K562 (cell line): ENCODE data around the gene CLSTN2. TPM values are rescaled to one million over a fixed set of nuclear protein-coding genes. Genes with fewer than 3 reads are reported as not detected.

Source experiments
- ATAC-seq: fragments of 200-7000 bp; cut with Tn5 transposase; 3 replicates; pipeline ENCODE4 v1.9.1; 2020; ENCODE audit warnings: moderate library complexity
- BruUV-seq: library from RNA; stranded (reverse); fragments of 400-500 nt; replicated peaks from 2 replicates; lab custom pipeline; 2021; lab: Mats Ljungman, UMichigan
- CTCF ChIA-PET: fragments of 300-600 bp; formaldehyde crosslinking; extraction: SDS; loops from one replicate; lab custom pipeline; 2021; ENCODE audit warnings: low intra/inter-chr PET ratio; lab: Yijun Ruan, JAX
- POLR2A ChIA-PET: fragments of 300-600, 350-650 bp; sonication (Branson Sonifier 250); formaldehyde crosslinking; extraction: SDS; loops from one replicate; lab custom pipeline; 2021; ENCODE audit warnings: antibody characterized with exemption, inconsistent platforms; lab: Yijun Ruan, JAX
- DNase-seq, 4 experiments: peaks; one replicate each; pipeline versions ENCODE4 v3.0.0 to v3.0.0-alpha.2; 2011 to 2018; ENCODE audit warnings: low spot score in 3 of 4, mixed read lengths in 3 of 4; ENCODE audit errors: extremely low read depth in 1 of 4
- FAIRE-seq: peaks from 2 replicates; lab custom pipeline; 2011; peaks lifted over from hg19 to GRCh38; lab: Jason Lieb, UNC
- H2AFZ ChIP-seq: 2 replicates; pipeline ENCODE4 v1.6.0; 2011; ENCODE audit warnings: low read depth, low read length, control low read depth, inconsistent platforms
- H3K27ac ChIP-seq: fragments of 200-600 bp; 3 replicates; pipeline ENCODE4 v1.8.0; 2011; ENCODE audit warnings: low read depth, mild to moderate bottlenecking, control low read depth, inconsistent platforms, low read length, moderate library complexity, mixed read lengths; ENCODE audit errors: extremely low read depth
- H3K27me3 ChIP-seq, 2 experiments: fragments of 300-600 bp in 1 of 2; 2 replicates in 1 of 2; 3 replicates in 1 of 2; pipeline versions ENCODE4 v1.6.0 to v1.8.0; 2011; ENCODE audit warnings: inconsistent platforms in 2 of 2, low read length in 2 of 2, mild to moderate bottlenecking in 1 of 2, mixed read lengths in 1 of 2, moderate library complexity in 1 of 2; ENCODE audit not compliant: control insufficient read depth in 2 of 2, insufficient read depth in 2 of 2
- H3K36me3 ChIP-seq: fragments of 300-600 bp; 3 replicates; pipeline ENCODE4 v1.8.0; 2011; ENCODE audit warnings: mild to moderate bottlenecking, low read length, inconsistent platforms; ENCODE audit not compliant: control insufficient read depth, insufficient read depth
- H3K4me1 ChIP-seq, 2 experiments: fragments of 200-600 bp in 1 of 2; replicated peaks in 1 of 2; 2 replicates in 1 of 2; 3 replicates in 1 of 2; pipeline versions ENCODE4 v1.5.1 to v1.8.0; 2011; ENCODE audit warnings: inconsistent platforms in 2 of 2, low read length in 2 of 2, mild to moderate bottlenecking in 1 of 2, mixed read lengths in 1 of 2, moderate library complexity in 1 of 2; ENCODE audit not compliant: control insufficient read depth in 2 of 2, insufficient read depth in 2 of 2
- H3K4me2 ChIP-seq: 2 replicates; pipeline ENCODE4 v1.6.1; 2011; ENCODE audit warnings: low read length, control low read depth, inconsistent platforms, mixed read lengths; ENCODE audit not compliant: insufficient read depth
- H3K4me3 ChIP-seq: fragments of 200-600 bp; sonication (generic), shearing (Covaris generic); 2 replicates; pipeline ENCODE4 v1.5.1; 2016; ENCODE audit warnings: control low read depth, inconsistent platforms
- H3K79me2 ChIP-seq: fragments of 200-600 bp; 3 replicates; pipeline ENCODE4 v1.8.0; 2011; ENCODE audit warnings: low read length, inconsistent platforms; ENCODE audit not compliant: control insufficient read depth, insufficient read depth
- H3K9ac ChIP-seq, 2 experiments: 2 replicates each; pipeline versions ENCODE4 v1.6.0 to v1.6.1; 2011; ENCODE audit warnings: low read depth in 2 of 2, low read length in 2 of 2, control low read depth in 1 of 2, inconsistent platforms in 1 of 2, mild to moderate bottlenecking in 1 of 2, mixed read lengths in 1 of 2; ENCODE audit not compliant: insufficient read depth in 1 of 2
- H3K9me1 ChIP-seq: one replicate; pipeline ENCODE4 v1.6.0; 2011; ENCODE audit warnings: inconsistent platforms, mild to moderate bottlenecking, low read length, moderate library complexity; ENCODE audit not compliant: control insufficient read depth, insufficient read depth
- H3K9me3 ChIP-seq: replicated peaks from 2 replicates; pipeline ENCODE4 v1.5.1; 2011; ENCODE audit warnings: low read depth, low read length, inconsistent platforms; ENCODE audit not compliant: control insufficient read depth, insufficient read depth
- H4K20me1 ChIP-seq: replicated peaks from 2 replicates; pipeline ENCODE4 v1.6.1; 2011; ENCODE audit warnings: low read length, inconsistent platforms, mixed read lengths; ENCODE audit not compliant: control insufficient read depth, insufficient read depth
- RFX1 ChIP-seq: fragments of 450-650 bp; IDR thresholded peaks from 2 replicates; pipeline ENCODE4 v1.6.1; 2016; ENCODE audit warnings: mild to moderate bottlenecking, moderate library complexity
- SRSF9 ChIP-seq: fragments of 200-400 bp; formaldehyde crosslinking; IDR thresholded peaks from 2 replicates; pipeline ENCODE4 v1.6.1; 2017; ENCODE audit warnings: low read depth, low read length, borderline replicate concordance
- ZFPM2 ChIP-seq: fragments of 250-450 bp; sonication (Bioruptor Pico); IDR thresholded peaks from 2 replicates; pipeline ENCODE4 v1.5.1; 2022; ENCODE audit warnings: mild to moderate bottlenecking
- WGBS: fragments of 100-300 bp; shearing (Covaris generic); methylation state at CpG from one replicate; pipeline ENCODE4 v1.1.6; 2016; ENCODE audit warnings: low coverage, mixed read lengths; ENCODE audit not compliant: insufficient coverage; ENCODE audit errors: missing lambda C conversion rate; 5-methylcytosine and 5-hydroxymethylcytosine counted together
- in situ Hi-C: fragments of 300-500 bp; cut with MboI; formaldehyde crosslinking; loops from 4 replicates; pipeline ENCODE4 v1.15.0; 2018; ENCODE audit warnings: inconsistent platforms, mixed read lengths
- intact Hi-C: fragments of 100-400 bp; cut with micrococcal nuclease; formaldehyde crosslinking; loops from 2 replicates; pipeline ENCODE4 v1.14.2; 2022
- polyA plus RNA-seq, 8 experiments: library from polyadenylated mRNA; depleted of rRNA in 4 of 8; stranded (reverse) in 5 of 8; unstranded in 3 of 8; fragments of >200 nt; fragmentation: Nextera tagmentation in 2 of 8; fragmentation: Illumina TruSeq in 1 of 8; extraction: Ambion mirVana in 2 of 8; extraction: Trizol in 1 of 8; gene quantifications; 2 replicates each; pipeline versions ENCODE4 v1.2.1 to v1.2.3, GENCODE V29; 2011 to 2014; ENCODE audit warnings: inconsistent platforms in 1 of 8, missing spikeins in 1 of 8
- total RNA-seq, 7 experiments: library from RNA; depleted of rRNA in 6 of 7; stranded (reverse); fragments of >200 nt in 6 of 7; fragmentation: Illumina TruSeq in 2 of 7; extraction: Trizol in 2 of 7; gene quantifications; 2 replicates each; pipeline versions ENCODE4 v1.2.1 to v1.2.3, GENCODE V29; 2011 to 2021; ENCODE audit warnings: low replicate concordance in 1 of 7
- TF ChIP-seq, protein P1 (sequence below): fragments of 250-450 bp; sonication (Bioruptor Pico); IDR thresholded peaks from 2 replicates; pipeline ENCODE4 v1.5.1; 2021; ENCODE audit warnings: mild to moderate bottlenecking
- TF ChIP-seq, protein P2 (sequence below), 2 experiments: fragments of 450-650 bp; formaldehyde crosslinking in 1 of 2; IDR thresholded peaks; 2 replicates each; pipeline versions ENCODE4 v1.4.0 to v1.6.1; 2014 to 2020; ENCODE audit warnings: mild to moderate bottlenecking in 2 of 2, borderline replicate concordance in 1 of 2, low read depth in 1 of 2

Gene CLSTN2
- total and polyA plus RNA-seq, 9 of the 15 experiments (the other 6 are each of a cell fraction or from before 2014, with no cell fraction given), result 0.02 to 0.04 (median 0.04) TPM; not detected in 6

DNA sequence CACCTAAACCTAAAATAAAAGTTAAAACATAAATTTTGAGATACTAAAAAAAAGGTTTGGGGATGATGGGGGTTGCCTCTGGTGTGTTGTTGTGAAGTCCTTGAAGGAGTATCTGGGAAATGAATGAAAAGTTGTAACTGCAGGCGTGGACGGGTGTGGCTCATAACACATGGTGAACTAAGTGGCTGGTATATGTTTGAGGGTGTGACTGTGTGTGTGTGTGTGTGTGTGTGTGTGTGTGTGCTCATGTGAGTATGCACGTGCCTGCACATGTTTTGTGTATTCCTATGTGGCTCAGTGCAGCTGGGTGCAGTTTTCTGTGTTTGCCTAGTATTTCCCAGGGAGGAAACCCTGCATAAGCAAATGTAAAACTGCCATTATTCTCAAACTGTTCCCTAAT is 513.0 kb downstream of the CLSTN2 start (continued):
- TF ChIP-seq, protein P1, sequence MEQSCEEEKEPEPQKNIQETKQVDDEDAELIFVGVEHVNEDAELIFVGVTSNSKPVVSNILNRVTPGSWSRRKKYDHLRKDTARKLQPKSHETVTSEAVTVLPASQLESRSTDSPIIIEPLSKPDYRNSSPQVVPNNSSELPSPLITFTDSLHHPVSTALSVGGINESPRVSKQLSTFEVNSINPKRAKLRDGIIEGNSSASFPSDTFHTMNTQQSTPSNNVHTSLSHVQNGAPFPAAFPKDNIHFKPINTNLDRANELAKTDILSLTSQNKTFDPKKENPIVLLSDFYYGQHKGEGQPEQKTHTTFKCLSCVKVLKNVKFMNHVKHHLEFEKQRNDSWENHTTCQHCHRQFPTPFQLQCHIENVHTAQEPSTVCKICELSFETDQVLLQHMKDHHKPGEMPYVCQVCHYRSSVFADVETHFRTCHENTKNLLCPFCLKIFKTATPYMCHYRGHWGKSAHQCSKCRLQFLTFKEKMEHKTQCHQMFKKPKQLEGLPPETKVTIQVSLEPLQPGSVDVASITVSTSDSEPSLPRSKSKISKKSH (CRISPR knock-in tag), result no peak
- no peak for TF ChIP-seq SRSF9

DNA sequence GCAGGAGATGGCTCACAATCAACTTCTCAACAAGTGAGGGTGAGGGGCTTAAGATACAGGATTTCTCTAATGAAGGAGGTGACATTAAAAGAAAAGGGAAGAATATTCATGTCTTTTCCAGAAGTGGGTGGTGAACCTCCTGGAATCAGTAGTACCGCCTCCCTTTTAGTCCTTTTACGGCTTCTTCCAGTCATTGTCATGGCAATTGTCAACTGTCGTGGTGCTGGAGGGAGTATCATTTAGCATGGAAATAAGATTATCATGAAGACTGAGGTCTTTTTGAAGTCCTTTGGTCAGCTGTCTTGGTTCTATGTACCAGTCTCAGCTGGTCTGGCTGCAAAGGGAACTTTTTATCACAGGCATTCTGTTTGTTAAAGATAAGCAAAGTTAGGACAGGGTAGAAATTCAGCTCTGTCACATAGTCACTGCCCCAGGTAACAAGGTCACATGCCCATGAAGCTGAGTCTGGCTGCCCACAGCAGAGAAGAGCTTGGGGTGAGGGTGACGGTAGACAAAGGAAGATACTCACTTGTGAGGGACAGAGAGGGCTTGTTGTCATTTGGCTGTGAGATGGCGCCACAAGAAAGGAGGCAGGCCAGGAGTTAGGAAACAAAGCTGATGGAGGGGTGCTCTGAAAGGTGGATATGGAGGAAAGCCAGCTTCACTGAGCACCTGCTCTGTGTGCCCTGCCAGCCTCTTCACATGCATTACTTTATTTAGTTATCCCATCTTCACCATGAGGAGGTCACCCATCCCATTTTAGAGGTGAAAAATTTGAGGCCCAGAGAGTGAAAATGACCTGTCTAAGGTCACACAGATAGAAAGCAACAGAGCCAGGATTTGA is 514.6 kb downstream of the CLSTN2 start:
- FAIRE-seq (no peak), DNase-seq (no peak), ATAC-seq (no peak)
- Histone ChIP-seq H3K4me2 (no peak overlapping the region), H3K4me3 (no peak overlapping the region), H3K27ac (no peak overlapping the region), H4K20me1 (no peaks in the 10 kb centered on the region; the same call in 1 of the 2 replicates), H3K9me1 (no peaks in the 10 kb centered on the region), H3K79me2 (no peaks in the 10 kb centered on the region), H3K9me3 (no peaks in the 10 kb centered on the region), H3K36me3 (no peaks in the 10 kb centered on the region), H2AFZ (no peak overlapping the region), H3K27me3 (no peaks in the 10 kb centered on the region; a peak in 1 of 5 replicates), H3K9ac (no peak overlapping the region), H3K4me1 (no peaks in the 10 kb centered on the region)
- in situ Hi-C loops, result no loop called here
- no TSS peak for BruUV-seq
- 4% methylated on average over 5 of the region's 5 CpGs for whole genome bisulfite sequencing
- TF ChIP-seq, protein P2, sequence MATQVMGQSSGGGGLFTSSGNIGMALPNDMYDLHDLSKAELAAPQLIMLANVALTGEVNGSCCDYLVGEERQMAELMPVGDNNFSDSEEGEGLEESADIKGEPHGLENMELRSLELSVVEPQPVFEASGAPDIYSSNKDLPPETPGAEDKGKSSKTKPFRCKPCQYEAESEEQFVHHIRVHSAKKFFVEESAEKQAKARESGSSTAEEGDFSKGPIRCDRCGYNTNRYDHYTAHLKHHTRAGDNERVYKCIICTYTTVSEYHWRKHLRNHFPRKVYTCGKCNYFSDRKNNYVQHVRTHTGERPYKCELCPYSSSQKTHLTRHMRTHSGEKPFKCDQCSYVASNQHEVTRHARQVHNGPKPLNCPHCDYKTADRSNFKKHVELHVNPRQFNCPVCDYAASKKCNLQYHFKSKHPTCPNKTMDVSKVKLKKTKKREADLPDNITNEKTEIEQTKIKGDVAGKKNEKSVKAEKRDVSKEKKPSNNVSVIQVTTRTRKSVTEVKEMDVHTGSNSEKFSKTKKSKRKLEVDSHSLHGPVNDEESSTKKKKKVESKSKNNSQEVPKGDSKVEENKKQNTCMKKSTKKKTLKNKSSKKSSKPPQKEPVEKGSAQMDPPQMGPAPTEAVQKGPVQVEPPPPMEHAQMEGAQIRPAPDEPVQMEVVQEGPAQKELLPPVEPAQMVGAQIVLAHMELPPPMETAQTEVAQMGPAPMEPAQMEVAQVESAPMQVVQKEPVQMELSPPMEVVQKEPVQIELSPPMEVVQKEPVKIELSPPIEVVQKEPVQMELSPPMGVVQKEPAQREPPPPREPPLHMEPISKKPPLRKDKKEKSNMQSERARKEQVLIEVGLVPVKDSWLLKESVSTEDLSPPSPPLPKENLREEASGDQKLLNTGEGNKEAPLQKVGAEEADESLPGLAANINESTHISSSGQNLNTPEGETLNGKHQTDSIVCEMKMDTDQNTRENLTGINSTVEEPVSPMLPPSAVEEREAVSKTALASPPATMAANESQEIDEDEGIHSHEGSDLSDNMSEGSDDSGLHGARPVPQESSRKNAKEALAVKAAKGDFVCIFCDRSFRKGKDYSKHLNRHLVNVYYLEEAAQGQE (IDR thresholded peaks at IDR 0.05; ENCODE audit: borderline replicate concordance), result peak; percentile 20; the same call in 1 of the 2 replicates
- TF ChIP-seq, protein P2 (CRISPR knock-in tag; IDR thresholded peaks at IDR 0.05; ENCODE audit: low read depth), result no peak
- TF ChIP-seq RFX1 (peak; percentile 36; the same call in 1 of the 2 replicates), ZFPM2 (no peak)
- intact Hi-C loops, result no loop called here
- CTCF ChIA-PET, result no interaction called here
- POLR2A ChIA-PET, result interaction anchor here (0.8 kb wide), 1 partner anchor 17 kb away, joined by 3 read pairs; no protein-coding TSS in a partner anchor
